NCI-H2171 (cell line): ENCODE results near the gene TOPBP1.
"Not testable (repeated sequence)": the region's sequence is repeated elsewhere in the genome, so short reads cannot be mapped to it uniquely, and the experiment has no call there.

Experiments
- DNase-seq: peaks from one replicate; lab custom pipeline; 2025; lab: John Stamatoyannopoulos, UW

Gene TOPBP1

GRCh38 chr3:133674290-133674919 is 12.7 kb upstream of the TOPBP1 start:
- DNase-seq = no peak

- DNase-seq = no peak
These were observed 12.0 kb upstream of the TOPBP1 start for GRCh38 chr3:133673746-133674145.

GRCh38 chr3:133672461-133672860 is 10.7 kb upstream of the TOPBP1 start:
- no peak for DNase-seq

- DNase-seq = no peak
These were observed 8.8 kb upstream of the TOPBP1 start for GRCh38 chr3:133670525-133670995.

GRCh38 chr3:133669949-133670524 is 8.3 kb upstream of the TOPBP1 start:
- no peak for DNase-seq

GRCh38 chr3:133667118-133667517 is 5.4 kb upstream of the TOPBP1 start:
- DNase-seq = no peak

- not testable (repeated sequence) for DNase-seq
These were observed 3.4 kb upstream of the TOPBP1 start for GRCh38 chr3:133665188-133665587.

- DNase-seq = peak; percentile 56
These were observed 2.0 kb upstream of the TOPBP1 start for GRCh38 chr3:133663569-133664313.

GRCh38 chr3:133662278-133662651 is 524 bp upstream of the TOPBP1 start:
- DNase-seq = peak; percentile 9

GRCh38 chr3:133659806-133660205 is 1.9 kb downstream of the TOPBP1 start:
- no peak for DNase-seq

GRCh38 chr3:133655731-133656515 is 5.8 kb downstream of the TOPBP1 start:
- no peak for DNase-seq

- no peak for DNase-seq
These were observed 12.2 kb downstream of the TOPBP1 start for GRCh38 chr3:133649486-133650068.

- no peak for DNase-seq
These were observed 17.0 kb downstream of the TOPBP1 start for GRCh38 chr3:133644768-133645167.

GRCh38 chr3:133643611-133644010 is 18.1 kb downstream of the TOPBP1 start:
- DNase-seq = no peak

- no peak for DNase-seq
These were observed 20.5 kb downstream of the TOPBP1 start for GRCh38 chr3:133641254-133641653.

- no peak for DNase-seq
These were observed 28.3 kb downstream of the TOPBP1 start for GRCh38 chr3:133633439-133633838.

GRCh38 chr3:133629146-133629545 is 32.6 kb downstream of the TOPBP1 start:
- DNase-seq = no peak

- no peak for DNase-seq
These were observed 34.0 kb downstream of the TOPBP1 start for GRCh38 chr3:133627789-133628188.

- no peak for DNase-seq
These were observed 41.5 kb downstream of the TOPBP1 start for GRCh38 chr3:133620066-133620784.

GRCh38 chr3:133611534-133611933 is 50.2 kb downstream of the TOPBP1 start:
- no peak for DNase-seq

- DNase-seq = no peak
These were observed 51.7 kb downstream of the TOPBP1 start for GRCh38 chr3:133610031-133610430.
